ENCODE measurements around the gene SLC30A2.

Gene SLC30A2

DNA sequence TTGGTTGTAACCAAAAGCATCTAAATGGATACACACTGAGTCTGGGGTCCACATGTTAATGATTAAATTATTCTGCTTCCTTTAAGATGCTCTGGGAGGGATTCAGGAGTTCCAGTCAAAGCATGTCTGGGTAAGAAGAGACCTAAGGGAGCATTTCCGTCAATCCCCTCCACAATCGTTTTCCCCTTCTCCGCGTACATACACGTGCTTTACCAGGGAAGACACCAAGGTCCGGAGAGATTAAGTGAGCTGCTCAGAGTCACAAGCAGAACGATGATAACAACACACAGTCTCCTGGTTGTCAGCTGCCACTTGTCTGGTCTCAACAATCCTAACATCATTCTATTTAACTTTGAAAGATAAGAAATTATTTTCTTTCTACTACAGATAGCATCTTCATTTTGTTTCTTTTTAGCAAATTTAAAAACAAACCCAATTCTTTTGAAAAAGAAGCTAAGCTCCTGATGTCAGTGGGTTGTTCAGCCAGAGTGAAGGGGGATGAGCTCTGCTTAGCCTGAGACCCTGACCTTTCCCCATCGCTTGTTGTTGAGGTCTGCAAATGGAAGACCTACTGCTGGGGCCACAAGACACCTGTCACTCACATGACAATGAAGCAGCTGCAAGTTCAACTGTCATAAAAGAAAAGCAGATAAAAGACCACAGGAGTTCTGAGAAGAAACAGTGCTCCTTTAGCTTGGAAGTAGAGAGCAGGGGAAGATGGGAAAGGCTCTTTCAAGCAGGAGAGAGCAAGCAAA is 52.5 kb downstream of the SLC30A2 start:
- no peak for TF ChIP-seq GABPA (IDR thresholded peaks at IDR 0.05; ENCODE audit: low read depth)
- TF ChIP-seq POLR2AphosphoS5 (IDR thresholded peaks at IDR 0.05; ENCODE audit: low read depth) = no peak
- no peak for TF ChIP-seq CTCF (IDR thresholded peaks at IDR 0.05; ENCODE audit: insufficient read depth, low read length)
- Histone ChIP-seq H3K27ac (replicated peaks) (no peak overlapping the region), H3K4me3 (replicated peaks; ENCODE audit: insufficient read depth, low read length) (no peak overlapping the region), H3K27me3 (ENCODE audit: insufficient read depth, poor library complexity, severe bottlenecking) (no peaks in the 10 kb centered on the region)
- DNase-seq (ENCODE audit: low read depth in 1 of 2, low spot score in 1 of 2) = no peak

GRCh38 chr1:25992689-25993171 is 53.2 kb downstream of the SLC30A2 start:
- no peak overlapping the region for H3K27ac ChIP-seq (replicated peaks)
- no peak for TF ChIP-seq SPI1 (IDR thresholded peaks at IDR 0.05; ENCODE audit: borderline replicate concordance, low read depth)
- TF ChIP-seq POLR2AphosphoS5 (IDR thresholded peaks at IDR 0.05; ENCODE audit: low read depth) = no peak
- no peak for TF ChIP-seq REST (IDR thresholded peaks at IDR 0.05; ENCODE audit: insufficient replicate concordance, low read depth)
- TF ChIP-seq CTCF (IDR thresholded peaks at IDR 0.05; ENCODE audit: insufficient read depth, low read length) = no peak
- TF ChIP-seq GABPA (IDR thresholded peaks at IDR 0.05; ENCODE audit: low read depth) = no peak
- H3K4me3 ChIP-seq (replicated peaks; ENCODE audit: insufficient read depth, low read length) = no peak overlapping the region
- H3K27me3 ChIP-seq (ENCODE audit: insufficient read depth, poor library complexity, severe bottlenecking) = no peaks in the 10 kb centered on the region
- no peak for DNase-seq (ENCODE audit: low read depth in 1 of 2, low spot score in 1 of 2)

DNA sequence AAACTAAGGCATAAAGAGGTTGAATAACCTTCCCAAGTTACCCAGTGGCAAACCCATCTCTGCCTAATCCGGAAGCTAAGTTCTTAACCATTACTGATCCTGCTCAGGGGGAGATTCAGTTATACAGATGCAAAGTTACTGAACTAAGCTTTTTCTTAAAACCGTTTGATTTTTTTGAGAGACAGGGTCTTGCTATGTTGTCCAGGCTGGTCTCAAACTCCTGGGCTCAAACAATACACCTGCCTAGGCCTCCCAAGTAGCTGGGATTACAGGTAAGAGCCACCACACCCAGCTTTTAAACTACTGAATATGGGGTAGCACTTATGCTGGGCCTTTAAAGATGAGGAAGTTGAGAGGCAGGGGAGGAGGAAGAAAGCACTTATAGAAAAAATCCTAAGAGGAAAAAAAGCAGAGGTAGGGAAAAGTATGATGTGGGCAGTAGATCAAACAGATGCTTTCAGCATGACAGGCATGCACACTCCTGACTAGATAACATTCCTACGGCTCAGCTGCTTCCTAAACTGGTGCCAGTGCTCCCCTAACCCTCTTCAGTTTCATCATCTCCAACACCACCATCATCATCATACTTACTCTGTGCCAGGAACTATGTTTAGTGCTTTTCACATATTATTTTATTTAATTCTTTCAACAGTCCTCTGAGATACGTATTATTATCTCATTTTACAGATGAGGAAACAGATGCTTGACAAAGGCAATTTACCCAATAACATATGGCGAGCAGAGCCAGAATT is 53.8 kb downstream of the SLC30A2 start:
- Histone ChIP-seq H3K27me3 (ENCODE audit: insufficient read depth, poor library complexity, severe bottlenecking) (no peaks in the 10 kb centered on the region), H3K4me3 (replicated peaks; ENCODE audit: insufficient read depth, low read length) (no peak overlapping the region), H3K27ac (replicated peaks) (peak overlapping the region; percentile 80)
- no peak for TF ChIP-seq SPI1 (IDR thresholded peaks at IDR 0.05; ENCODE audit: borderline replicate concordance, low read depth)
- TF ChIP-seq GABPA (IDR thresholded peaks at IDR 0.05; ENCODE audit: low read depth) = no peak
- TF ChIP-seq REST (IDR thresholded peaks at IDR 0.05; ENCODE audit: insufficient replicate concordance, low read depth) = no peak
- no peak for TF ChIP-seq CTCF (IDR thresholded peaks at IDR 0.05; ENCODE audit: insufficient read depth, low read length)
- TF ChIP-seq POLR2AphosphoS5 (IDR thresholded peaks at IDR 0.05; ENCODE audit: low read depth) = no peak
- DNase-seq (ENCODE audit: low read depth in 1 of 2, low spot score in 1 of 2) = no peak

Data from HL-60 (cell line).